Stimulated activated CD8-positive, alpha-beta memory T cell treated with anti-CD3 and anti-CD28 coated beads, Interleukin-15, amount 100 ng/mL, for 24 hours (primary cell): Measurements from ENCODE around the gene ZNF408.
"Not testable (repeated sequence)": the region's sequence is repeated elsewhere in the genome, so short reads cannot be mapped to it uniquely, and the experiment has no call there.

Experiments
- DNase-seq: peaks from one replicate; pipeline ENCODE4 v3.0.0-alpha.2; 2020; ENCODE audit warnings: low read depth

ZNF408 gene

GRCh38 chr11:46697723-46698122, 3.1 kb upstream of the ZNF408 start:
- DNase-seq, result no peak

GRCh38 chr11:46698597-46698996, 2.2 kb upstream of the ZNF408 start:
- no peak for DNase-seq

DNA sequence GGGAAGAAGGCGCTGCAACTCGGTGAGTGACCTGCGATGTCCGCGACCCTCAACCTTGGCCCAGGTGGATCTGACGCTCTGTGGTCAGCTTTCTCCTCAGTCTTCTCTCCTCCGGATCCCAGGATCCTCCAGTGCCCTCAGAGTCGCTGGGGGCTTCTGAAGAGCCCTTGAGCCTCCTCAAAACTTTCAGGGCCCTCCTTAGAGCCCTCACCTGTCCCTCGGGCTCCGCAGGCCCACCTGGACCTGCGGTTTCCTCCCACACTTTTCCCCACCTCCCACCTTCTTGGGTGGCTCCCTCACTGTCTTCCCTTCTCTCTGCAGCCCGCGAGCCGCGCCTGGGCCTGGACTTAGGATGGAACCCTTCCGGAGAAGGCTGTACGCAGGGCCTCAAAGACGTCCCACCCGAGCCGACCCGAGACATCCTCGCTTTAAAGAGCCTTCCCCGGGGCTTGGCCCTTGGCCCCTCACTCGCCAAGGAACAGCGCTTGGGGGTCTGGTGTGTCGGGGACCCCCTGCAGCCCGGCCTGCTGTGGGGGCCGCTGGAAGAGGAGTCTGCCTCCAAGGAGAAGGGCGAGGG, 335 bp downstream of the ZNF408 start:
- no peak for DNase-seq

DNA sequence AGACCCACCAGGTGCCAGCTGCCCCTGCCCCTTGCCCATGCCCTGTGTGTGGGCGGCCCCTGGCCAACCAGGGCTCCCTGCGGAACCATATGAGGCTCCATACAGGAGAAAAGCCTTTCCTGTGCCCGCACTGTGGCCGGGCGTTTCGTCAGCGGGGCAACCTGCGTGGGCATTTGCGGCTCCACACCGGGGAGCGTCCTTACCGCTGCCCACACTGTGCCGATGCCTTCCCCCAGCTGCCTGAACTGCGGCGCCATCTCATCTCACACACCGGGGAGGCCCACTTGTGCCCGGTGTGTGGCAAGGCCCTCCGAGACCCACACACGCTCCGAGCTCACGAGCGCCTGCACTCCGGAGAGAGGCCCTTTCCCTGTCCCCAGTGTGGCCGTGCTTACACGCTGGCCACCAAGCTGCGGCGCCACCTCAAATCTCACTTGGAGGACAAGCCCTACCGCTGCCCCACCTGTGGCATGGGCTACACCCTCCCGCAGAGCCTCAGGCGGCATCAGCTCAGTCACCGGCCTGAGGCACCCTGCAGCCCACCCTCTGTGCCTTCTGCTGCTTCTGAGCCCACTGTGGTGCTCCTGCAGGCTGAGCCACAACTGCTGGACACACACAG, 4.3 kb downstream of the ZNF408 start:
- DNase-seq, result no peak

DNA sequence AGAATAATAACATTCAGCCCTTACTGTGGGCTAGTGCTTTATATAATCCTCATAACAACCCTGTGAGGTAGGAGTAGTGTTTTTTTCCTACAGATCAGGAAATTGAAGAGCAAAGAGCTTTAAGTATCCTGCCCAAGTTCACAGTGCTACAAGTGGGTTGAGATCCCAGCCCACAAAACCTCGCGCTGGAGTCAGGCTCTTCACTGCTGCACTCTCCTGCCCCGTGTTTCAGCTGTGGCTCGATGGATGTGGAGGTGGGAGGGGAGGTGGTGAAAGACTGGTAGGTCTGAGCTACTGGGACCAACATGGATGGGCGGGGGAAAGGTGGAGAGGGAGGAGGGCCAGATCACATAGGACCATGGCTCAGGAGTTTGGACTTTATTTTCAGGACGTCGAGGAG, 6.1 kb downstream of the ZNF408 start:
- no peak for DNase-seq

GRCh38 chr11:46709351-46709750, 8.5 kb downstream of the ZNF408 start:
- DNase-seq, result not testable (repeated sequence)

GRCh38 chr11:46710821-46711269, 10.0 kb downstream of the ZNF408 start:
- no peak for DNase-seq

- DNase-seq, result no peak
These were observed 10.5 kb downstream of the ZNF408 start for GRCh38 chr11:46711303-46711702.

- no peak for DNase-seq
These were observed 12.2 kb downstream of the ZNF408 start for GRCh38 chr11:46712874-46713576.

GRCh38 chr11:46717825-46718154, 17.0 kb downstream of the ZNF408 start:
- DNase-seq, result not testable (repeated sequence)

DNA sequence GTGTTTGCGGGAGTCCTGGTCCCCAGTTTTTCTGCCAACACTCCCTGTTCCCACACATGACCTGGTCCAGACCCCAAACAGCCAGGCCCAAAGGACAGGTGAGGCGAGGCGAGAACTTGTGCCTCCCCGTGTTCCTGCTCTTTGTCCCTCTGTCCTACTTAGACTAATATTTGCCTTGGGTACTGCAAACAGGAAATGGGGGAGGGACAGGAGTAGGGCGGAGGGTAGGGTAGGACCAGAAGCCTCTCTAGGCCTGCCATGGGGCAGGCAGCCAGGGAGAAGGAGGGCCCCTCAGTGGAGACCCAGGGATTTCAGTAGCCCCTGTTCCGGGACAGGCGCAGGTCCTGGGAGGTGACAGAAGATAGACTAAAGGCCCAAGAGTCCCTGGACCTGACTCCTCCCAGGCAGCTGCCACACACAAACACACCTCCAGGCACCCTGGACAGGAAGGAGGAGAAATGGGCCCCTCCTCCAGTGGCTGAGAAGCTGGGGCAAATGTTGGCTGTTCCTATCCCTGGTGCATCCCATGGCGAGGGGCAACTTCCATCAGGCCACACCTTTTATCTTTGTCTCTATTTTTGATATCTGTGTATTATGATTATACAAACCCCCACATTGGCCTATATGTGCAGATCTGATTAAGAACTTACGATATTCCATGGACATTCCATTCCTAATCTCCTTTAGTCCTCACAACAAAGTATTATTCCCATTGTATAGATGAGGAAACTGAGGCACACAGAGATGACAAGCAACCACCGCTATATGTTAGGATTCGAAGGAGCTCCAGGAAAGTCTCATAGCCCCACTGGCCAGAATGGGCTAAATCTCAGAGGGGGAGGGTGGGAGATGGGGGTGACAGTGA, 17.6 kb downstream of the ZNF408 start:
- DNase-seq, result no peak

- no peak for DNase-seq
These were observed 18.3 kb downstream of the ZNF408 start, which contains the start of gene F2 for GRCh38 chr11:46719048-46719542. Gene F2, plus strand, starts transcription at chr11:46719213. Its CDS starts 23 bp downstream, at chr11:46719236.

GRCh38 chr11:46719543-46720218, 18.9 kb downstream of the ZNF408 start:
- DNase-seq, result no peak

GRCh38 chr11:46721286-46721685, 20.5 kb downstream of the ZNF408 start:
- DNase-seq, result no peak

DNA sequence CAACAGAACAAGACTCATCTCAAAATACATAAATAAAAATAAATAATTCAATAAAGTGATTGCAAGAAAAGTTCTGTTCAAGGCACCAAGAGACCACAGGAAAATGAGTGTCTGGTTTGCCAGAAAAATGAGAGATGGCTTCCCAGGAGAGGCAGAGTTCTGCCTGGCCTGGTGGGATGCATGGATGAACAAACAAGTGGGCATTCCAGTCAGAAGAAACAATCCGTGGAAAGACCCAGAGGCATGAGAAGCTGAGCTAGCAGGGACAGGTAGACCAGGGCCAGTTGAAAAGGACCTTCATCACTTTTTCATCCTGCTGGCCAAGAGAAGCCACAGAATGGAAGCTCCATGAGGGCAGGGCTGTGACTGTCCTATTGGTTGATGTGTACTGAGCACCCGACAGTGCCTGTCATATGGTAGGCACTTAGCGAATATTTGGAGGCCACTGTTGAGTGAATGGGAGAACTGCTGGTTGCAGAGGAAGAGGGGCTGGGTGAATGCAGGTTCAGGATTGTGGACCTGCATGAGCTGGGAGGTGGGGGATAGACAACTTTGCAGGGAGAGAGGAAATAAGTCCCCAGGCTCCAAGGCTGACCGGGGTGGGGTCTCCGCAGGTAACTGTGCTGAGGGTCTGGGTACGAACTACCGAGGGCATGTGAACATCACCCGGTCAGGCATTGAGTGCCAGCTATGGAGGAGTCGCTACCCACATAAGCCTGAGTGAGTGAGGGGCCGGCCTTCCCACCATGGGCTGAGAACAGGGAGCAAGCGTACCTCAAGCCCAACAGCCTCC, 21.9 kb downstream of the ZNF408 start:
- DNase-seq, result no peak

GRCh38 chr11:46723359-46723680, 22.5 kb downstream of the ZNF408 start:
- no peak for DNase-seq

- DNase-seq, result no peak
These were observed 23.3 kb downstream of the ZNF408 start for GRCh38 chr11:46724088-46724487.

DNA sequence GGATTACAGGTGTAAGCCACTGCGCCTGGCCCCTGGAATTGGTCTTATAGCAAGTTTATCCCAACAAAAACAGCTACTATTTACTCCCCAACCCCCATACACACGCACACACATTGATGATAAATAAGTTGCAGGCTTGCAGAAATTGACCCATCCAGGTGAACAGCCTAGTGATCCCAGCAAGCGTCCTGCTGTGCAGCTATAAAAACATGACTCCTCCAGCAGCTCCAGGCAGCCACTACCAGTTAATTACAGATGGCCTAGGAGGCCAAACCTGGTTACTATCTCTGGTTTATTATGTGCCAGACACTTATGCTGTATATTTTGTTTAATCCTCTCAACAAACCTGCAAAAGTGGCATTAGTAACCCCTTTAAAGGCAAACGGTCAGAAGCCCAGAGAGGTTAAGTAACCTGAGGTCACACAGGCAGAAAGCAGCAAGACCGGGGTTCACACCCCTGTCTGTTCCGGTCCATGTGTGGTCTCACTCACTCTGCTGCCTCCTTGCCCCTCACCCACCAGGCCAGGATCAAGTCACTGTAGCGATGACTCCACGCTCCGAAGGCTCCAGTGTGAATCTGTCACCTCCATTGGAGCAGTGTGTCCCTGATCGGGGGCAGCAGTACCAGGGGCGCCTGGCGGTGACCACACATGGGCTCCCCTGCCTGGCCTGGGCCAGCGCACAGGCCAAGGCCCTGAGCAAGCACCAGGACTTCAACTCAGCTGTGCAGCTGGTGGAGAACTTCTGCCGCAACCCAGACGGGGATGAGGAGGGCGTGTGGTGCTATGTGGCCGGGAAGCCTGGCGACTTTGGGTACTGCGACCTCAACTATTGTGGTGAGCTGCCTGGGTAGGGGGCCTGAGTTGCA, 24.7 kb downstream of the ZNF408 start:
- no peak for DNase-seq

GRCh38 chr11:46726206-46726862, 25.5 kb downstream of the ZNF408 start:
- DNase-seq, result no peak
